SK-N-MC (cell line): Measurements from ENCODE around the gene INTS6.

ENCODE experiments used
- EZH2 ChIP-seq: fragments of 200-600 bp; sonication (generic); IDR thresholded peaks from one replicate; pipeline ENCODE4 v1.6.1; 2017; ENCODE audit warnings: antibody characterized with exemption
- POLR2AphosphoS5 ChIP-seq: IDR thresholded peaks from 2 replicates; pipeline ENCODE4 v1.6.1; 2012; ENCODE audit warnings: mild to moderate bottlenecking, low read depth, low read length, borderline replicate concordance

DNA sequence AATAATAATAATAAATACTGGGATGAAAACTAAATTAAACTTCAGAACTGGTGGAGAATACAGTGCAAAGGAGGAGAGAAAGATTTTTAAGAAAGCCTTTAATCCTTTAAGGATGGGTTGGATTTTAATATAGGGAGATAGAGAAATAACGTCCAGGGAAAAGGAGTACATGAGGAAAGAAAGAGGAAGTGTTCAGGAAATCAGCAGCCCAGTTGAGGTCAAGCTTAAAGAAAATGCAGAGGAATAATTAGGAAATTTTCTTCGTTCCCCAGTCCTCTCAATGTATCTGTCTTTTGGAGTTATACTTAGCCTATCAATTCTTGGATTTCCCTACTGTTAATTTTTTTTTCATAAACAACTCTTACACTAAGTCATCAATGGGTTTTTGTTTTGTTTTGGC is 47.7 kb downstream of the INTS6 start:
- TF ChIP-seq EZH2 (no peak), POLR2AphosphoS5 (no peak)
